ENCODE results near the gene C1QTNF7. TPM values are rescaled to one million over a fixed set of nuclear protein-coding genes. Genes with fewer than 3 reads are reported as not detected.

C1QTNF7 gene
- polyA plus RNA-seq, 1 of the 3 experiments (the other 2 are of a cell fraction), result not detected

DNA sequence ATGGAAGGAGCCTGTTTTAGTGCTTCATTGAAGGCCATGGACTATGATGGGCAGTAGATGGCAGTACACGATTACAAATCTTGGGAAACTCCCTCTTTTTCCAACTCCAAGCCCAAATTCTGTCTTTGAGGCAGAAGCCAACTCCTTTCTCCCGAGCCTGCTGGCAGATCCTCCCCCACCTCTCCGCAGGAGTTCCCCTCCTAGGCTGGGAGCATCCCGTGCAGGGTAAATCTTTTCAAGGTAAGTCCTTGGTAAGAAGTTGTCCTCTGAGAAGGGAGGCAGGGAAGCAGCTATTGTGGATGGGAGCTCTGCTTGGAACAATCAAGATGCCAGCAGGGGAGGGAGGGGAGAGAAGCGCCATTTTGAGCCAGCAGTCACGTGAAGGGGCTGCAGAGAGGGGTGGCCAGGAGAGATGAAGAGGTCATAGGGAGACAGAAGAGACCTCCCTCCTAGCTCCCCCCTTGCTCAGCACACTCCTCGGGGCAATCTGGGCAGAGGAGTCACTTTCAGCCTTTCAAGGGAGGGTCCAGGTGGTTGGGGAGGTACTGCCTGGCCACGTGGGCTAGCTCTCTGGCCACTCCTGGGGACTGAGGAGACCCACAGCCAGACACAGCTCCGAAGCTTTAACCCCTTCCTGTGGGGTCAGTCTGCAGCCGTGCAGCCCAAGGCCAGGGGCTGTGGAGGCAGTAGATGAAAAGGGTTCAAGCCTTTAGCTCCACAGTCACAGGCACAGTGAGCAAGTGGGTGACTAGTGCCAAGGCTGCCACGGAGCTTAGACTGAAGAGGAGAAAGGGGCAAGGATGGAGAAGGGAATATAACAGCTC, 51.5 kb downstream of the C1QTNF7 start (continued):
- TF ChIP-seq, protein P1, sequence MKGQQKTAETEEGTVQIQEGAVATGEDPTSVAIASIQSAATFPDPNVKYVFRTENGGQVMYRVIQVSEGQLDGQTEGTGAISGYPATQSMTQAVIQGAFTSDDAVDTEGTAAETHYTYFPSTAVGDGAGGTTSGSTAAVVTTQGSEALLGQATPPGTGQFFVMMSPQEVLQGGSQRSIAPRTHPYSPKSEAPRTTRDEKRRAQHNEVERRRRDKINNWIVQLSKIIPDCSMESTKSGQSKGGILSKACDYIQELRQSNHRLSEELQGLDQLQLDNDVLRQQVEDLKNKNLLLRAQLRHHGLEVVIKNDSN (IDR thresholded peaks at IDR 0.05; ENCODE audit: borderline replicate concordance, low read depth), result peak; percentile 93
- no peak for TF ChIP-seq FOXM1 (IDR thresholded peaks at IDR 0.05; ENCODE audit: low read depth)
- TF ChIP-seq FOSL2 (IDR thresholded peaks at IDR 0.05; ENCODE audit: borderline replicate concordance, low read depth), result no peak
- TF ChIP-seq, protein P2, sequence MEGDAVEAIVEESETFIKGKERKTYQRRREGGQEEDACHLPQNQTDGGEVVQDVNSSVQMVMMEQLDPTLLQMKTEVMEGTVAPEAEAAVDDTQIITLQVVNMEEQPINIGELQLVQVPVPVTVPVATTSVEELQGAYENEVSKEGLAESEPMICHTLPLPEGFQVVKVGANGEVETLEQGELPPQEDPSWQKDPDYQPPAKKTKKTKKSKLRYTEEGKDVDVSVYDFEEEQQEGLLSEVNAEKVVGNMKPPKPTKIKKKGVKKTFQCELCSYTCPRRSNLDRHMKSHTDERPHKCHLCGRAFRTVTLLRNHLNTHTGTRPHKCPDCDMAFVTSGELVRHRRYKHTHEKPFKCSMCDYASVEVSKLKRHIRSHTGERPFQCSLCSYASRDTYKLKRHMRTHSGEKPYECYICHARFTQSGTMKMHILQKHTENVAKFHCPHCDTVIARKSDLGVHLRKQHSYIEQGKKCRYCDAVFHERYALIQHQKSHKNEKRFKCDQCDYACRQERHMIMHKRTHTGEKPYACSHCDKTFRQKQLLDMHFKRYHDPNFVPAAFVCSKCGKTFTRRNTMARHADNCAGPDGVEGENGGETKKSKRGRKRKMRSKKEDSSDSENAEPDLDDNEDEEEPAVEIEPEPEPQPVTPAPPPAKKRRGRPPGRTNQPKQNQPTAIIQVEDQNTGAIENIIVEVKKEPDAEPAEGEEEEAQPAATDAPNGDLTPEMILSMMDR (IDR thresholded peaks at IDR 0.05), result peak; percentile 79
- peak; percentile 73 for TF ChIP-seq SMC3 (IDR thresholded peaks at IDR 0.05; ENCODE audit: low read depth, low read length)
- TF ChIP-seq, protein P3, sequence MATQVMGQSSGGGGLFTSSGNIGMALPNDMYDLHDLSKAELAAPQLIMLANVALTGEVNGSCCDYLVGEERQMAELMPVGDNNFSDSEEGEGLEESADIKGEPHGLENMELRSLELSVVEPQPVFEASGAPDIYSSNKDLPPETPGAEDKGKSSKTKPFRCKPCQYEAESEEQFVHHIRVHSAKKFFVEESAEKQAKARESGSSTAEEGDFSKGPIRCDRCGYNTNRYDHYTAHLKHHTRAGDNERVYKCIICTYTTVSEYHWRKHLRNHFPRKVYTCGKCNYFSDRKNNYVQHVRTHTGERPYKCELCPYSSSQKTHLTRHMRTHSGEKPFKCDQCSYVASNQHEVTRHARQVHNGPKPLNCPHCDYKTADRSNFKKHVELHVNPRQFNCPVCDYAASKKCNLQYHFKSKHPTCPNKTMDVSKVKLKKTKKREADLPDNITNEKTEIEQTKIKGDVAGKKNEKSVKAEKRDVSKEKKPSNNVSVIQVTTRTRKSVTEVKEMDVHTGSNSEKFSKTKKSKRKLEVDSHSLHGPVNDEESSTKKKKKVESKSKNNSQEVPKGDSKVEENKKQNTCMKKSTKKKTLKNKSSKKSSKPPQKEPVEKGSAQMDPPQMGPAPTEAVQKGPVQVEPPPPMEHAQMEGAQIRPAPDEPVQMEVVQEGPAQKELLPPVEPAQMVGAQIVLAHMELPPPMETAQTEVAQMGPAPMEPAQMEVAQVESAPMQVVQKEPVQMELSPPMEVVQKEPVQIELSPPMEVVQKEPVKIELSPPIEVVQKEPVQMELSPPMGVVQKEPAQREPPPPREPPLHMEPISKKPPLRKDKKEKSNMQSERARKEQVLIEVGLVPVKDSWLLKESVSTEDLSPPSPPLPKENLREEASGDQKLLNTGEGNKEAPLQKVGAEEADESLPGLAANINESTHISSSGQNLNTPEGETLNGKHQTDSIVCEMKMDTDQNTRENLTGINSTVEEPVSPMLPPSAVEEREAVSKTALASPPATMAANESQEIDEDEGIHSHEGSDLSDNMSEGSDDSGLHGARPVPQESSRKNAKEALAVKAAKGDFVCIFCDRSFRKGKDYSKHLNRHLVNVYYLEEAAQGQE (IDR thresholded peaks at IDR 0.05; ENCODE audit: low read depth, low read length), result no peak
- no peak for TF ChIP-seq TEAD4 (IDR thresholded peaks at IDR 0.05; ENCODE audit: borderline replicate concordance, insufficient read depth)
- TF ChIP-seq, protein P4, sequence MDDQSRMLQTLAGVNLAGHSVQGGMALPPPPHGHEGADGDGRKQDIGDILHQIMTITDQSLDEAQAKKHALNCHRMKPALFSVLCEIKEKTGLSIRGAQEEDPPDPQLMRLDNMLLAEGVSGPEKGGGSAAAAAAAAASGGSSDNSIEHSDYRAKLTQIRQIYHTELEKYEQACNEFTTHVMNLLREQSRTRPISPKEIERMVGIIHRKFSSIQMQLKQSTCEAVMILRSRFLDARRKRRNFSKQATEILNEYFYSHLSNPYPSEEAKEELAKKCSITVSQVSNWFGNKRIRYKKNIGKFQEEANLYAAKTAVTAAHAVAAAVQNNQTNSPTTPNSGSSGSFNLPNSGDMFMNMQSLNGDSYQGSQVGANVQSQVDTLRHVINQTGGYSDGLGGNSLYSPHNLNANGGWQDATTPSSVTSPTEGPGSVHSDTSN (IDR thresholded peaks at IDR 0.05), result no peak
- no peak for TF ChIP-seq MEF2A (IDR thresholded peaks at IDR 0.05; ENCODE audit: borderline replicate concordance, low read depth)
- no peak for TF ChIP-seq SIN3A (IDR thresholded peaks at IDR 0.05; ENCODE audit: borderline replicate concordance, low read depth, low read length)
- no peak for TF ChIP-seq NRF1 (IDR thresholded peaks at IDR 0.05; ENCODE audit: low read depth, low read length)
- no peak for TF ChIP-seq TCF12 (IDR thresholded peaks at IDR 0.05)
- TF ChIP-seq, protein P5, sequence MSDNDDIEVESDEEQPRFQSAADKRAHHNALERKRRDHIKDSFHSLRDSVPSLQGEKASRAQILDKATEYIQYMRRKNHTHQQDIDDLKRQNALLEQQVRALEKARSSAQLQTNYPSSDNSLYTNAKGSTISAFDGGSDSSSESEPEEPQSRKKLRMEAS (IDR thresholded peaks at IDR 0.05; ENCODE audit: low read depth), result peak; percentile 78; the same call in 1 of the 2 replicates
- 0 out of 2 replicates have a peak, but pooled peaks have one; percentile 38 for TF ChIP-seq POLR2AphosphoS5 (IDR thresholded peaks at IDR 0.05; ENCODE audit: low read depth, low read length)
- TF ChIP-seq CHD2 (IDR thresholded peaks at IDR 0.05; ENCODE audit: low read length, partially characterized antibody), result peak; percentile 38
- TF ChIP-seq, protein P6, sequence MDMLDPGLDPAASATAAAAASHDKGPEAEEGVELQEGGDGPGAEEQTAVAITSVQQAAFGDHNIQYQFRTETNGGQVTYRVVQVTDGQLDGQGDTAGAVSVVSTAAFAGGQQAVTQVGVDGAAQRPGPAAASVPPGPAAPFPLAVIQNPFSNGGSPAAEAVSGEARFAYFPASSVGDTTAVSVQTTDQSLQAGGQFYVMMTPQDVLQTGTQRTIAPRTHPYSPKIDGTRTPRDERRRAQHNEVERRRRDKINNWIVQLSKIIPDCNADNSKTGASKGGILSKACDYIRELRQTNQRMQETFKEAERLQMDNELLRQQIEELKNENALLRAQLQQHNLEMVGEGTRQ (IDR thresholded peaks at IDR 0.05; ENCODE audit: borderline replicate concordance, low read depth, low read length), result peak; percentile 77
- TF ChIP-seq EZH2phosphoT487 (IDR thresholded peaks at IDR 0.05; ENCODE audit: borderline replicate concordance, low read depth), result no peak
- TF ChIP-seq RXRA (IDR thresholded peaks at IDR 0.05; ENCODE audit: borderline replicate concordance, low read depth), result no peak
- TF ChIP-seq MXI1 (IDR thresholded peaks at IDR 0.05; ENCODE audit: low read depth, low read length), result 0 out of 2 replicates have a peak, but pooled peaks have one; percentile 70

Measured in SK-N-SH (cell line).